Esophagus muscularis mucosa (tissue), 4 donors: ENCODE measurements around the gene ADCY5. TPM values are rescaled to one million over a fixed set of nuclear protein-coding genes. Genes with fewer than 3 reads are reported as not detected.

Experiments
- DNase-seq: peaks from one replicate; pipeline ENCODE4 v3.0.0-alpha.2; 2017; ENCODE audit errors: extremely low spot score
- H3K27ac ChIP-seq, 4 donors: fragments of 200-600 bp; sonication (generic); replicated peaks in 1 of 4; 1 replicate in 3 of 4; 2 replicates in 1 of 4; pipeline ENCODE4 v1.5.1; 2016 to 2019; ENCODE audit warnings: mild to moderate bottlenecking in 1 of 4
- H3K27me3 ChIP-seq, 4 donors: fragments of 200-600 bp; sonication (generic); one replicate each; pipeline versions ENCODE4 v1.5.1 to v1.6.0; 2016 to 2019
- H3K36me3 ChIP-seq, 4 donors: fragments of 200-600 bp; sonication (generic); one replicate each; pipeline ENCODE4 v1.5.1; 2016 to 2019
- H3K4me1 ChIP-seq, 4 donors: fragments of 200-600 bp; sonication (generic); one replicate each; pipeline ENCODE4 v1.5.1; 2016 to 2019
- H3K4me3 ChIP-seq, 4 donors: fragments of 200-600 bp; sonication (generic); 1 replicate in 2 of 4; 2 replicates in 2 of 4; pipeline ENCODE4 v1.5.1; 2016 to 2019; ENCODE audit warnings: mild to moderate bottlenecking in 4 of 4, moderate library complexity in 1 of 4
- H3K9me3 ChIP-seq, 4 donors: fragments of 200-600 bp; sonication (generic); 1 replicate in 3 of 4; 2 replicates in 1 of 4; pipeline ENCODE4 v1.5.1; 2016 to 2019
- CTCF ChIP-seq, 3 experiments: fragments of 200-600 bp in 2 of 3; fragments of 450-650 bp in 1 of 3; sonication (generic) in 2 of 3; IDR thresholded peaks; one replicate each; pipeline ENCODE4 v1.5.1; 2017 to 2019; ENCODE audit warnings: antibody characterized with exemption in 3 of 3, mild to moderate bottlenecking in 2 of 3, moderate library complexity in 1 of 3
- EP300 ChIP-seq: sonication (generic); formaldehyde crosslinking; IDR thresholded peaks from one replicate; pipeline ENCODE4 v1.6.1; 2017; ENCODE audit warnings: antibody characterized with exemption
- POLR2A ChIP-seq: fragments of 450-650 bp; IDR thresholded peaks from one replicate; pipeline ENCODE4 v1.6.1; 2017; ENCODE audit warnings: antibody characterized with exemption, moderate library complexity, mild to moderate bottlenecking, low read depth
- POLR2AphosphoS5 ChIP-seq, 2 donors: sonication (generic); formaldehyde crosslinking; IDR thresholded peaks; one replicate each; pipeline ENCODE4 v1.6.1; 2017; ENCODE audit warnings: antibody characterized with exemption in 2 of 2
- WGBS: methylation state at CpG from one replicate; pipeline ENCODE4 v1.1.5; 2018; 5-methylcytosine and 5-hydroxymethylcytosine counted together
- intact Hi-C: fragments of 100-400 bp; cut with DNase I; formaldehyde crosslinking; loops from one replicate; pipeline ENCODE4 v1.15.1; 2023
- total RNA-seq, 4 donors: library from RNA; depleted of rRNA; stranded (reverse); fragments of >200 nt; gene quantifications; one replicate each; pipeline versions ENCODE4 v1.1.0 to v1.2.1, GENCODE V29; 2016

The ADCY5 gene
- total RNA-seq, 4 donors from 2014 or later, result 133 to 228 (median 189) TPM

GRCh38 chr3:123481722-123482457 lies 33.0 kb upstream of the ADCY5 start:
- Histone ChIP-seq H3K27me3 (no peaks in the 10 kb centered on the region), H3K4me3 (no peak overlapping the region), H3K27ac (no peak overlapping the region), H3K9me3 (no peaks in the 10 kb centered on the region), H3K4me1 (peaks cover 0 to 6% (median 0%) of the 10 kb centered on the region in 4 donors), H3K36me3 (no peaks in the 10 kb centered on the region)
- DNase-seq, result no peak
- TF ChIP-seq EP300 (no peak), POLR2AphosphoS5 (IDR thresholded peaks at IDR 0.05) (no peak), POLR2A (no peak), CTCF (IDR thresholded peaks at IDR 0.05) (no peak)
- intact Hi-C loops, result no loop called here
- 82% methylated on average over 12 of the region's 12 CpGs for WGBS

GRCh38 chr3:123481071-123481470 lies 32.2 kb upstream of the ADCY5 start:
- TF ChIP-seq POLR2A (no peak), POLR2AphosphoS5 (IDR thresholded peaks at IDR 0.05) (no peak)
- 91% methylated on average over 7 of the region's 7 CpGs for WGBS
- intact Hi-C loops, result no loop called here
- no peak overlapping the region for H3K27ac ChIP-seq
- H3K4me1 ChIP-seq, result no peaks in the 10 kb centered on the region
- no peaks in the 10 kb centered on the region for H3K9me3 ChIP-seq
- H3K4me3 ChIP-seq, result no peak overlapping the region
- no peaks in the 10 kb centered on the region for H3K36me3 ChIP-seq
- no peaks in the 10 kb centered on the region for H3K27me3 ChIP-seq
- no peak for DNase-seq

- DNase-seq, result no peak
- Histone ChIP-seq H3K4me1 (no peaks in the 10 kb centered on the region), H3K4me3 (no peak overlapping the region), H3K27ac (no peak overlapping the region), H3K27me3 (no peaks in the 10 kb centered on the region), H3K9me3 (no peaks in the 10 kb centered on the region), H3K36me3 (no peaks in the 10 kb centered on the region)
- intact Hi-C loops, result no loop called here
- TF ChIP-seq CTCF (IDR thresholded peaks at IDR 0.05) (no peak), POLR2A (no peak), POLR2AphosphoS5 (IDR thresholded peaks at IDR 0.05) (no peak), EP300 (no peak)
- 79% methylated on average over 3 of the region's 4 CpGs for WGBS
Observed at GRCh38 chr3:123480428-123480827, 31.5 kb upstream of the ADCY5 start.

- H3K4me3 ChIP-seq, result no peak overlapping the region
- H3K4me1 ChIP-seq, result no peaks in the 10 kb centered on the region
- H3K36me3 ChIP-seq, result no peaks in the 10 kb centered on the region
- H3K9me3 ChIP-seq, result no peaks in the 10 kb centered on the region
- H3K27ac ChIP-seq, result no peak overlapping the region
- H3K27me3 ChIP-seq, result no peaks in the 10 kb centered on the region
- DNase-seq, result no peak
- WGBS, result 96% methylated on average over 10 of the region's 10 CpGs
- intact Hi-C loops, result no loop called here
- no peak for TF ChIP-seq POLR2AphosphoS5 (IDR thresholded peaks at IDR 0.05)
- TF ChIP-seq CTCF (IDR thresholded peaks at IDR 0.05), result no peak
- TF ChIP-seq POLR2A, result no peak
- no peak for TF ChIP-seq EP300
Observed at GRCh38 chr3:123479891-123480290, 31.0 kb upstream of the ADCY5 start.

- Histone ChIP-seq H3K27me3 (no peaks in the 10 kb centered on the region), H3K4me3 (no peak overlapping the region), H3K27ac (no peak overlapping the region), H3K9me3 (no peaks in the 10 kb centered on the region), H3K36me3 (no peaks in the 10 kb centered on the region), H3K4me1 (no peaks in the 10 kb centered on the region)
- no peak for DNase-seq
- WGBS, result 64% methylated on average over 2 of the region's 2 CpGs
- intact Hi-C loops, result no loop called here
- TF ChIP-seq POLR2A (no peak), EP300 (no peak), POLR2AphosphoS5 (IDR thresholded peaks at IDR 0.05) (no peak), CTCF (IDR thresholded peaks at IDR 0.05) (no peak)
Observed at GRCh38 chr3:123478314-123478713, 29.4 kb upstream of the ADCY5 start.
